Activated CD8-positive, alpha-beta memory T cell treated with anti-CD3 and anti-CD28 coated beads, Interleukin-2, amount 50 U/mL, for 1 hour (primary cell): Measurements from ENCODE around the gene MYOF.
"Not testable (repeated sequence)": the region's sequence is repeated elsewhere in the genome, so short reads cannot be mapped to it uniquely, and the experiment has no call there.

Experiments
- DNase-seq: peaks from one replicate; pipeline ENCODE4 v3.0.0-alpha.2; 2020; ENCODE audit errors: extremely low read depth

The MYOF gene

GRCh38 chr10:93434991-93435491 lies 47.1 kb downstream of the MYOF start:
- no peak for DNase-seq

GRCh38 chr10:93431361-93431760 lies 50.8 kb downstream of the MYOF start:
- no peak for DNase-seq

- DNase-seq, result no peak
Measured at GRCh38 chr10:93425861-93426260, 56.3 kb downstream of the MYOF start.

- no peak for DNase-seq
Measured at GRCh38 chr10:93422118-93422517, 60.0 kb downstream of the MYOF start.

GRCh38 chr10:93420944-93421825 lies 60.9 kb downstream of the MYOF start:
- DNase-seq, result no peak

GRCh38 chr10:93420091-93420490 lies 62.0 kb downstream of the MYOF start:
- DNase-seq, result no peak

GRCh38 chr10:93419016-93419415 lies 63.1 kb downstream of the MYOF start:
- not testable (repeated sequence) for DNase-seq

- DNase-seq, result no peak
Measured at GRCh38 chr10:93417921-93418320, 64.2 kb downstream of the MYOF start.

GRCh38 chr10:93417266-93417665 lies 64.9 kb downstream of the MYOF start:
- DNase-seq, result no peak

- DNase-seq, result no peak
Measured at GRCh38 chr10:93416824-93417223, 65.3 kb downstream of the MYOF start.

- no peak for DNase-seq
Measured at GRCh38 chr10:93415693-93416092, 66.4 kb downstream of the MYOF start.

GRCh38 chr10:93413252-93413689 lies 68.9 kb downstream of the MYOF start:
- no peak for DNase-seq

GRCh38 chr10:93412801-93413200 lies 69.3 kb downstream of the MYOF start:
- DNase-seq, result no peak

- DNase-seq, result no peak
Measured at GRCh38 chr10:93410697-93411348, 71.3 kb downstream of the MYOF start.

- no peak for DNase-seq
Measured at GRCh38 chr10:93408783-93409182, 73.4 kb downstream of the MYOF start.

- DNase-seq, result no peak
Measured at GRCh38 chr10:93406364-93407145, 75.6 kb downstream of the MYOF start.

GRCh38 chr10:93404048-93404354 lies 78.1 kb downstream of the MYOF start:
- no peak for DNase-seq

GRCh38 chr10:93403152-93404047 lies 78.7 kb downstream of the MYOF start:
- no peak for DNase-seq

GRCh38 chr10:93402192-93402591 lies 79.9 kb downstream of the MYOF start:
- no peak for DNase-seq

- DNase-seq, result no peak
Measured at GRCh38 chr10:93398528-93398927, 83.6 kb downstream of the MYOF start.

GRCh38 chr10:93397020-93397419 lies 85.1 kb downstream of the MYOF start:
- DNase-seq, result no peak
